Uterus (tissue), 2 donors: ENCODE results near the gene PCDH17.

Source experiments
- POLR2A ChIP-seq, 2 donors: fragments of 450-650 bp; IDR thresholded peaks; one replicate each; pipeline ENCODE4 v1.6.1; 2016; ENCODE audit warnings: antibody characterized with exemption in 2 of 2, mild to moderate bottlenecking in 1 of 2, moderate library complexity in 1 of 2
- TF ChIP-seq, protein P1 (sequence below), 4 experiments: fragments of 200-600 bp in 2 of 4; fragments of 450-650 bp in 2 of 4; sonication (generic) in 2 of 4; IDR thresholded peaks; one replicate each; pipeline ENCODE4 v1.5.1; 2016 to 2019; ENCODE audit warnings: antibody characterized with exemption in 4 of 4, mild to moderate bottlenecking in 2 of 4, moderate library complexity in 1 of 4

DNA sequence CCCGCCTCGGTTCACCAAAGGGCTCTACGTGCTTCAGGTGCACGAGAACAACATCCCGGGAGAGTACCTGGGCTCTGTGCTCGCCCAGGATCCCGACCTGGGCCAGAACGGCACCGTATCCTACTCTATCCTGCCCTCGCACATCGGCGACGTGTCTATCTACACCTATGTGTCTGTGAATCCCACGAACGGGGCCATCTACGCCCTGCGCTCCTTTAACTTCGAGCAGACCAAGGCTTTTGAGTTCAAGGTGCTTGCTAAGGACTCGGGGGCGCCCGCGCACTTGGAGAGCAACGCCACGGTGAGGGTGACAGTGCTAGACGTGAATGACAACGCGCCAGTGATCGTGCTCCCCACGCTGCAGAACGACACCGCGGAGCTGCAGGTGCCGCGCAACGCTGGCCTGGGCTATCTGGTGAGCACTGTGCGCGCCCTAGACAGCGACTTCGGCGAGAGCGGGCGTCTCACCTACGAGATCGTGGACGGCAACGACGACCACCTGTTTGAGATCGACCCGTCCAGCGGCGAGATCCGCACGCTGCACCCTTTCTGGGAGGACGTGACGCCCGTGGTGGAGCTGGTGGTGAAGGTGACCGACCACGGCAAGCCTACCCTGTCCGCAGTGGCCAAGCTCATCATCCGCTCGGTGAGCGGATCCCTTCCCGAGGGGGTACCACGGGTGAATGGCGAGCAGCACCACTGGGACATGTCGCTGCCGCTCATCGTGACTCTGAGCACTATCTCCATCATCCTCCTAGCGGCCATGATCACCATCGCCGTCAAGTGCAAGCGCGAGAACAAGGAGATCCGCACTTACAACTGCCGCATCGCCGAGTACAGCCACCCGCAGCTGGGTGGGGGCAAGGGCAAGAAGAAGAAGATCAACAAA, 2.6 kb downstream of the PCDH17 start:
- TF ChIP-seq, protein P1, sequence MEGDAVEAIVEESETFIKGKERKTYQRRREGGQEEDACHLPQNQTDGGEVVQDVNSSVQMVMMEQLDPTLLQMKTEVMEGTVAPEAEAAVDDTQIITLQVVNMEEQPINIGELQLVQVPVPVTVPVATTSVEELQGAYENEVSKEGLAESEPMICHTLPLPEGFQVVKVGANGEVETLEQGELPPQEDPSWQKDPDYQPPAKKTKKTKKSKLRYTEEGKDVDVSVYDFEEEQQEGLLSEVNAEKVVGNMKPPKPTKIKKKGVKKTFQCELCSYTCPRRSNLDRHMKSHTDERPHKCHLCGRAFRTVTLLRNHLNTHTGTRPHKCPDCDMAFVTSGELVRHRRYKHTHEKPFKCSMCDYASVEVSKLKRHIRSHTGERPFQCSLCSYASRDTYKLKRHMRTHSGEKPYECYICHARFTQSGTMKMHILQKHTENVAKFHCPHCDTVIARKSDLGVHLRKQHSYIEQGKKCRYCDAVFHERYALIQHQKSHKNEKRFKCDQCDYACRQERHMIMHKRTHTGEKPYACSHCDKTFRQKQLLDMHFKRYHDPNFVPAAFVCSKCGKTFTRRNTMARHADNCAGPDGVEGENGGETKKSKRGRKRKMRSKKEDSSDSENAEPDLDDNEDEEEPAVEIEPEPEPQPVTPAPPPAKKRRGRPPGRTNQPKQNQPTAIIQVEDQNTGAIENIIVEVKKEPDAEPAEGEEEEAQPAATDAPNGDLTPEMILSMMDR (IDR thresholded peaks at IDR 0.05), result no peak
- no peak for TF ChIP-seq POLR2A (IDR thresholded peaks at IDR 0.05)
